GM12878 (cell line): Measurements from ENCODE around the gene EHD1. TPM values are rescaled to one million over a fixed set of nuclear protein-coding genes. Genes with fewer than 3 reads are reported as not detected.

ENCODE experiments used
- ATAC-seq: fragments of 200-7000 bp; cut with Tn5 transposase; 3 replicates; pipeline ENCODE4 v1.9.1; 2020; ENCODE audit warnings: mild to moderate bottlenecking, moderate library complexity
- BruUV-seq: library from RNA; stranded (reverse); fragments of 400-500 nt; replicated peaks from 2 replicates; lab custom pipeline; 2021; lab: Mats Ljungman, UMichigan
- CTCF ChIA-PET: fragments of 300-600 bp; sonication (Branson Sonifier 250); formaldehyde crosslinking; extraction: SDS; loops from one replicate; lab custom pipeline; 2021; ENCODE audit warnings: inconsistent platforms; lab: Yijun Ruan, JAX
- POLR2A ChIA-PET: fragments of 350-600 bp; formaldehyde crosslinking; extraction: SDS; loops from one replicate; lab custom pipeline; 2021; ENCODE audit warnings: inconsistent platforms; lab: Charles Lee
- RAD21 ChIA-PET: fragments of 300-600 bp; sonication (Branson Sonifier 250); formaldehyde crosslinking; loops from one replicate; lab custom pipeline; 2023; ENCODE audit warnings: antibody characterized with exemption; ENCODE audit not compliant: unreplicated experiment; lab: Charles Lee
- SMC1A ChIA-PET: fragments of 300-600 bp; sonication (Branson Sonifier 250); formaldehyde crosslinking; loops from one replicate; lab custom pipeline; 2023; ENCODE audit not compliant: unreplicated experiment, uncharacterized antibody; lab: Charles Lee
- DNase-seq: peaks from one replicate; pipeline ENCODE4 v3.0.0-alpha.2; 2011; ENCODE audit warnings: low read depth, low spot score
- FAIRE-seq: peaks from 3 replicates; lab custom pipeline; 2011; peaks lifted over from hg19 to GRCh38; lab: Jason Lieb, UNC
- H2AFZ ChIP-seq: 2 replicates; pipeline ENCODE4 v1.6.0; 2011; ENCODE audit warnings: low read depth, low read length, control low read depth; ENCODE audit not compliant: control insufficient read depth
- H3K27ac ChIP-seq: 2 replicates; pipeline ENCODE4 v1.5.1; 2011; ENCODE audit warnings: control low read depth; ENCODE audit not compliant: control insufficient read depth, insufficient read depth
- H3K27me3 ChIP-seq, 2 experiments: replicated peaks in 1 of 2; 2 replicates each; pipeline versions ENCODE4 v1.6.0 to v1.6.1; 2011; ENCODE audit warnings: low read length in 1 of 2; ENCODE audit not compliant: control insufficient read depth in 2 of 2, insufficient read depth in 2 of 2
- H3K36me3 ChIP-seq, 2 experiments: 2 replicates each; pipeline ENCODE4 v1.5.1; 2011; ENCODE audit warnings: low read length in 1 of 2; ENCODE audit not compliant: control insufficient read depth in 2 of 2, insufficient read depth in 2 of 2
- H3K4me1 ChIP-seq: 2 replicates; pipeline ENCODE4 v1.6.1; 2011; ENCODE audit warnings: mild to moderate bottlenecking, low read length, moderate library complexity, mixed read lengths; ENCODE audit not compliant: control insufficient read depth, insufficient read depth
- H3K4me2 ChIP-seq: 2 replicates; pipeline ENCODE4 v1.6.0; 2011; ENCODE audit warnings: control low read depth; ENCODE audit not compliant: control insufficient read depth, insufficient read depth
- H3K4me3 ChIP-seq: fragments of 200-600 bp; sonication (generic); 2 replicates; pipeline ENCODE4 v1.5.1; 2016
- H3K79me2 ChIP-seq: 2 replicates; pipeline ENCODE4 v1.6.0; 2011; ENCODE audit warnings: low read length; ENCODE audit not compliant: control insufficient read depth, insufficient read depth
- H3K9ac ChIP-seq: 2 replicates; pipeline ENCODE4 v1.8.0; 2011; ENCODE audit warnings: low read length, control low read depth, mixed read lengths; ENCODE audit not compliant: control insufficient read depth, insufficient read depth
- H3K9me3 ChIP-seq: replicated peaks from 3 replicates; pipeline ENCODE4 v1.5.1; 2011; ENCODE audit warnings: mild to moderate bottlenecking, low read length; ENCODE audit not compliant: control insufficient read depth, insufficient read depth
- H4K20me1 ChIP-seq: 2 replicates; pipeline ENCODE4 v1.6.0; 2011; ENCODE audit not compliant: control insufficient read depth, insufficient read depth
- ATF7 ChIP-seq: fragments of 450-650 bp; IDR thresholded peaks from 2 replicates; pipeline ENCODE4 v1.6.1; 2016; ENCODE audit warnings: low read depth, mild to moderate bottlenecking
- EP300 ChIP-seq, 2 experiments: fragments of 150-350 bp in 1 of 2; IDR thresholded peaks; 2 replicates each; pipeline ENCODE4 v1.6.1; 2011 to 2012; ENCODE audit warnings: low read depth in 2 of 2, low read length in 2 of 2, borderline replicate concordance in 1 of 2, improper control_type of control experiment in 1 of 2, inconsistent platforms in 1 of 2; ENCODE audit not compliant: control insufficient read depth in 1 of 2
- IKZF2 ChIP-seq, 2 experiments: fragments of 450-650 bp; IDR thresholded peaks; 2 replicates each; pipeline ENCODE4 v1.6.1; 2017; ENCODE audit warnings: mild to moderate bottlenecking in 2 of 2, moderate library complexity in 2 of 2
- WGBS: methylation state at CpG from one replicate; pipeline ENCODE4 v1.1.6; 2016; ENCODE audit warnings: low lambda C conversion rate; ENCODE audit not compliant: insufficient replicate concordance, insufficient coverage; ENCODE audit errors: missing lambda C conversion rate; 5-methylcytosine and 5-hydroxymethylcytosine counted together
- in situ Hi-C: fragments of 300-500 bp; cut with MboI; formaldehyde crosslinking; loops from 9 replicates; pipeline ENCODE4 v1.14.3; 2018; ENCODE audit warnings: mixed read lengths
- intact Hi-C: fragments of 100-400 bp; cut with micrococcal nuclease; formaldehyde crosslinking; loops from one replicate; pipeline ENCODE4 v1.14.2; 2022; ENCODE audit not compliant: unreplicated experiment
- polyA plus RNA-seq, 11 experiments: library from polyadenylated mRNA; depleted of rRNA in 4 of 11; unstranded in 6 of 11; stranded (reverse) in 5 of 11; fragments of >200 nt; fragmentation: Nextera tagmentation in 4 of 11; fragmentation: Illumina TruSeq in 1 of 11; extraction: Ambion mirVana in 4 of 11; extraction: Trizol in 1 of 11; gene quantifications; 1 replicate in 1 of 11; 2 replicates in 10 of 11; pipeline versions ENCODE4 v1.2.1 to v1.2.3, GENCODE V29; 2011 to 2016; ENCODE audit warnings: inconsistent platforms in 2 of 11, missing spikeins in 2 of 11, low read depth in 1 of 11
- total RNA-seq, 4 experiments: library from RNA; depleted of rRNA in 3 of 4; stranded (reverse); fragments of >200 nt in 3 of 4; fragmentation: Illumina TruSeq in 1 of 4; extraction: Trizol in 1 of 4; gene quantifications; 2 replicates each; pipeline versions ENCODE4 v1.2.1 to v1.2.3, GENCODE V29; 2013 to 2021

EHD1 gene
- total and polyA plus RNA-seq, 10 of the 15 experiments (the other 5 are each of a cell fraction or from before 2014, with no cell fraction given), result 1.0 to 165 (median 66.5) TPM

GRCh38 chr11:64896448-64897022 is 18.1 kb upstream of the EHD1 start:
- intact Hi-C loops, result no loop called here
- Histone ChIP-seq H2AFZ (no peak overlapping the region), H3K9ac (no peak overlapping the region), H3K36me3 (peaks cover 0 to 3% of the 10 kb centered on the region in 2 experiments; a peak in 1 of 4 replicates), H3K79me2 (no peaks in the 10 kb centered on the region), H4K20me1 (no peaks in the 10 kb centered on the region)
- no peak for ATAC-seq
- BruUV-seq, result no TSS peak
- ChIA-PET RAD21 (interaction anchor here (1.0 to 5.7 kb wide), 3 partner anchors 24 to 52 kb away, joined by 3 to 101 read pairs (median 4); partner anchors contain the start of gene CDC42BPG), SMC1A (interaction anchor here (4.1 to 7.2 kb wide), 2 partner anchors 47 to 48 kb away, joined by 18 to 138 read pairs; no protein-coding TSS in a partner anchor), POLR2A (interaction anchor here (0.6 to 1.4 kb wide), 4 partner anchors 32 to 50 kb away, joined by 3 to 5 read pairs (median 4); no protein-coding TSS in a partner anchor)
- DNase-seq, result no peak
- in situ Hi-C loops, result no loop called here
- FAIRE-seq, result no peak
- 83% methylated on average over 14 of the region's 14 CpGs for WGBS
- no peak for TF ChIP-seq IKZF2 (IDR thresholded peaks at IDR 0.05)
- TF ChIP-seq EP300 (IDR thresholded peaks at IDR 0.05; ENCODE audit: borderline replicate concordance in 1 of 2, control insufficient read depth in 1 of 2, low read depth in 2 of 2, low read length in 2 of 2), result no peak
- no peak for TF ChIP-seq ATF7
- TF ChIP-seq, all 136 proteins: peak for 0
- Histone ChIP-seq H3K4me3 (no peak overlapping the region), H3K27ac (no peak overlapping the region), H3K4me1 (peaks cover 9% of the 10 kb centered on the region), H3K9me3 (no peaks in the 10 kb centered on the region), H3K27me3 (no peaks in the 10 kb centered on the region), H3K4me2 (no peak overlapping the region)
- CTCF ChIA-PET, result interaction anchor here (0.5 to 30.0 kb wide), 4 partner anchors 40 to 238 kb away, joined by 3 to 1208 read pairs (median 4); partner anchors contain the start of genes CDC42BPG, SYVN1 and ZNHIT2
